CD4-positive, alpha-beta T cell treated with Interleukin-6 for 4 hours (primary cell): ENCODE measurements around the gene NECTIN2.
A peak's percentile ranks its signal among the peaks of the same experiment; 100 is the strongest.
"Not testable (repeated sequence)": the region's sequence is repeated elsewhere in the genome, so short reads cannot be mapped to it uniquely, and the experiment has no call there.

Source experiments
- DNase-seq: peaks from one replicate; pipeline ENCODE4 v3.0.0-alpha.2; 2020; ENCODE audit warnings: mixed read lengths

NECTIN2 gene

GRCh38 chr19:44817725-44818465 lies 28.2 kb upstream of the NECTIN2 start:
- DNase-seq = no peak

GRCh38 chr19:44818466-44819031 lies 27.5 kb upstream of the NECTIN2 start:
- DNase-seq = no peak

GRCh38 chr19:44819246-44819832 lies 26.8 kb upstream of the NECTIN2 start:
- no peak for DNase-seq

- DNase-seq = no peak
Measured at GRCh38 chr19:44820648-44821609, 25.2 kb upstream of the NECTIN2 start.

GRCh38 chr19:44822177-44822576 lies 23.9 kb upstream of the NECTIN2 start:
- DNase-seq = no peak

GRCh38 chr19:44822670-44823372 lies 23.3 kb upstream of the NECTIN2 start:
- no peak for DNase-seq

GRCh38 chr19:44823373-44823698 lies 22.8 kb upstream of the NECTIN2 start:
- DNase-seq = no peak

GRCh38 chr19:44824761-44825160 lies 21.3 kb upstream of the NECTIN2 start:
- no peak for DNase-seq

- not testable (repeated sequence) for DNase-seq
Measured at GRCh38 chr19:44832875-44833274, 13.2 kb upstream of the NECTIN2 start.

GRCh38 chr19:44834399-44834798 lies 11.7 kb upstream of the NECTIN2 start:
- not testable (repeated sequence) for DNase-seq

- no peak for DNase-seq
Measured at GRCh38 chr19:44839276-44839675, 6.8 kb upstream of the NECTIN2 start.

GRCh38 chr19:44840811-44841210 lies 5.3 kb upstream of the NECTIN2 start:
- DNase-seq = no peak

- DNase-seq = no peak
Measured at GRCh38 chr19:44841231-44841630, 4.9 kb upstream of the NECTIN2 start.

- DNase-seq = no peak
Measured at GRCh38 chr19:44845286-44845611, 848 bp upstream of the NECTIN2 start.

- DNase-seq = no peak
Measured at GRCh38 chr19:44846455-44847143, 502 bp downstream of the NECTIN2 start.

GRCh38 chr19:44847144-44848035 lies 1.3 kb downstream of the NECTIN2 start:
- peak; percentile 17 for DNase-seq

- DNase-seq = no peak
Measured at GRCh38 chr19:44848036-44848811, 2.1 kb downstream of the NECTIN2 start.

GRCh38 chr19:44848812-44849447 lies 2.8 kb downstream of the NECTIN2 start:
- no peak for DNase-seq

- DNase-seq = no peak
Measured at GRCh38 chr19:44850641-44851109, 4.6 kb downstream of the NECTIN2 start.

- DNase-seq = no peak
Measured at GRCh38 chr19:44851427-44851826, 5.3 kb downstream of the NECTIN2 start.
